K562 (cell line): ENCODE measurements around the gene TYMP. TPM values are rescaled to one million over a fixed set of nuclear protein-coding genes. Genes with fewer than 3 reads are reported as not detected.

Source experiments
- ATAC-seq: fragments of 200-7000 bp; cut with Tn5 transposase; 3 replicates; pipeline ENCODE4 v1.9.1; 2020; ENCODE audit warnings: moderate library complexity
- BruUV-seq: library from RNA; stranded (reverse); fragments of 400-500 nt; replicated peaks from 2 replicates; lab custom pipeline; 2021; lab: Mats Ljungman, UMichigan
- CTCF ChIA-PET: fragments of 300-600 bp; formaldehyde crosslinking; extraction: SDS; loops from one replicate; lab custom pipeline; 2021; ENCODE audit warnings: low intra/inter-chr PET ratio; lab: Yijun Ruan, JAX
- POLR2A ChIA-PET: fragments of 300-600, 350-650 bp; sonication (Branson Sonifier 250); formaldehyde crosslinking; extraction: SDS; loops from one replicate; lab custom pipeline; 2021; ENCODE audit warnings: antibody characterized with exemption, inconsistent platforms; lab: Yijun Ruan, JAX
- DNase-seq, 4 experiments: peaks; one replicate each; pipeline versions ENCODE4 v3.0.0 to v3.0.0-alpha.2; 2011 to 2018; ENCODE audit warnings: low spot score in 3 of 4, mixed read lengths in 3 of 4; ENCODE audit errors: extremely low read depth in 1 of 4
- FAIRE-seq: peaks from 2 replicates; lab custom pipeline; 2011; peaks lifted over from hg19 to GRCh38; lab: Jason Lieb, UNC
- H2AFZ ChIP-seq: 2 replicates; pipeline ENCODE4 v1.6.0; 2011; ENCODE audit warnings: low read depth, low read length, control low read depth, inconsistent platforms
- H3K27ac ChIP-seq: fragments of 200-600 bp; 3 replicates; pipeline ENCODE4 v1.8.0; 2011; ENCODE audit warnings: low read depth, mild to moderate bottlenecking, control low read depth, inconsistent platforms, low read length, moderate library complexity, mixed read lengths; ENCODE audit errors: extremely low read depth
- H3K27me3 ChIP-seq, 2 experiments: fragments of 300-600 bp in 1 of 2; 2 replicates in 1 of 2; 3 replicates in 1 of 2; pipeline versions ENCODE4 v1.6.0 to v1.8.0; 2011; ENCODE audit warnings: inconsistent platforms in 2 of 2, low read length in 2 of 2, mild to moderate bottlenecking in 1 of 2, mixed read lengths in 1 of 2, moderate library complexity in 1 of 2; ENCODE audit not compliant: control insufficient read depth in 2 of 2, insufficient read depth in 2 of 2
- H3K36me3 ChIP-seq: fragments of 300-600 bp; 3 replicates; pipeline ENCODE4 v1.8.0; 2011; ENCODE audit warnings: mild to moderate bottlenecking, low read length, inconsistent platforms; ENCODE audit not compliant: control insufficient read depth, insufficient read depth
- H3K4me1 ChIP-seq, 2 experiments: fragments of 200-600 bp in 1 of 2; replicated peaks in 1 of 2; 2 replicates in 1 of 2; 3 replicates in 1 of 2; pipeline versions ENCODE4 v1.5.1 to v1.8.0; 2011; ENCODE audit warnings: inconsistent platforms in 2 of 2, low read length in 2 of 2, mild to moderate bottlenecking in 1 of 2, mixed read lengths in 1 of 2, moderate library complexity in 1 of 2; ENCODE audit not compliant: control insufficient read depth in 2 of 2, insufficient read depth in 2 of 2
- H3K4me2 ChIP-seq: 2 replicates; pipeline ENCODE4 v1.6.1; 2011; ENCODE audit warnings: low read length, control low read depth, inconsistent platforms, mixed read lengths; ENCODE audit not compliant: insufficient read depth
- H3K4me3 ChIP-seq: fragments of 200-600 bp; sonication (generic), shearing (Covaris generic); 2 replicates; pipeline ENCODE4 v1.5.1; 2016; ENCODE audit warnings: control low read depth, inconsistent platforms
- H3K79me2 ChIP-seq: fragments of 200-600 bp; 3 replicates; pipeline ENCODE4 v1.8.0; 2011; ENCODE audit warnings: low read length, inconsistent platforms; ENCODE audit not compliant: control insufficient read depth, insufficient read depth
- H3K9ac ChIP-seq, 2 experiments: 2 replicates each; pipeline versions ENCODE4 v1.6.0 to v1.6.1; 2011; ENCODE audit warnings: low read depth in 2 of 2, low read length in 2 of 2, control low read depth in 1 of 2, inconsistent platforms in 1 of 2, mild to moderate bottlenecking in 1 of 2, mixed read lengths in 1 of 2; ENCODE audit not compliant: insufficient read depth in 1 of 2
- H3K9me1 ChIP-seq: one replicate; pipeline ENCODE4 v1.6.0; 2011; ENCODE audit warnings: inconsistent platforms, mild to moderate bottlenecking, low read length, moderate library complexity; ENCODE audit not compliant: control insufficient read depth, insufficient read depth
- H3K9me3 ChIP-seq: replicated peaks from 2 replicates; pipeline ENCODE4 v1.5.1; 2011; ENCODE audit warnings: low read depth, low read length, inconsistent platforms; ENCODE audit not compliant: control insufficient read depth, insufficient read depth
- H4K20me1 ChIP-seq: replicated peaks from 2 replicates; pipeline ENCODE4 v1.6.1; 2011; ENCODE audit warnings: low read length, inconsistent platforms, mixed read lengths; ENCODE audit not compliant: control insufficient read depth, insufficient read depth
- ARHGAP35 ChIP-seq: fragments of 450-650 bp; IDR thresholded peaks from 2 replicates; pipeline ENCODE4 v1.6.1; 2018; ENCODE audit not compliant: partially characterized antibody
- BRCA1 ChIP-seq, 2 experiments: fragments of 450-650 bp in 1 of 2; sonication (generic) in 1 of 2; formaldehyde crosslinking in 1 of 2; IDR thresholded peaks; 2 replicates each; pipeline versions ENCODE4 v1.5.0 to v1.6.1; 2017 to 2020; ENCODE audit warnings: mild to moderate bottlenecking in 1 of 2, missing genetic modification reagents in 1 of 2
- CHD2 ChIP-seq: IDR thresholded peaks from 2 replicates; pipeline ENCODE4 v1.6.1; 2011; ENCODE audit warnings: low read depth, low read length
- E2F1 ChIP-seq: sonication (generic); formaldehyde crosslinking; IDR thresholded peaks from 2 replicates; pipeline ENCODE4 v1.8.1; 2023; ENCODE audit warnings: mild to moderate bottlenecking, missing genetic modification reagents, moderate library complexity
- ERF ChIP-seq: fragments of 450-650 bp; formaldehyde crosslinking; IDR thresholded peaks from 2 replicates; pipeline ENCODE4 v1.4.0; 2020; ENCODE audit warnings: mild to moderate bottlenecking, mixed read lengths
- FOXJ2 ChIP-seq: fragments of 200-800 bp; sonication (Bioruptor generic); IDR thresholded peaks from 2 replicates; pipeline ENCODE4 v1.6.1; 2016; ENCODE audit warnings: missing genetic modification characterization, missing compliant biosample characterization
- PBX2 ChIP-seq, 2 experiments: IDR thresholded peaks in 1 of 2; conservative IDR thresholded peaks in 1 of 2; 2 replicates each; pipeline ENCODE4 v1.6.1; 2016; ENCODE audit warnings: low read depth in 2 of 2, mild to moderate bottlenecking in 1 of 2, missing compliant biosample characterization in 1 of 2, missing genetic modification characterization in 1 of 2, moderate library complexity in 1 of 2
- PURB ChIP-seq: sonication (generic); formaldehyde crosslinking; IDR thresholded peaks from 2 replicates; pipeline ENCODE4 v1.9.0; 2021; ENCODE audit warnings: low read depth, mild to moderate bottlenecking, missing genetic modification reagents
- SRSF1 ChIP-seq: fragments of 200-400 bp; formaldehyde crosslinking; IDR thresholded peaks from 2 replicates; pipeline ENCODE4 v1.6.1; 2017; ENCODE audit warnings: mild to moderate bottlenecking, low read depth, low read length, moderate library complexity
- THRB ChIP-seq: fragments of 450-650 bp; formaldehyde crosslinking; conservative IDR thresholded peaks from 2 replicates; pipeline ENCODE4 v1.4.0; 2022; ENCODE audit warnings: mild to moderate bottlenecking, missing genetic modification characterization
- TOE1 ChIP-seq, 2 experiments: fragments of 450-650 bp in 1 of 2; sonication (generic) in 1 of 2; formaldehyde crosslinking in 1 of 2; IDR thresholded peaks; 2 replicates each; pipeline versions ENCODE4 v1.7.1 to v1.8.0; 2016 to 2022; ENCODE audit warnings: borderline replicate concordance in 2 of 2, mild to moderate bottlenecking in 2 of 2, antibody characterized with exemption in 1 of 2, inconsistent platforms in 1 of 2, low read depth in 1 of 2, missing genetic modification reagents in 1 of 2, moderate library complexity in 1 of 2
- ZNF583 ChIP-seq: fragments of 250-450 bp; sonication (Bioruptor Pico); IDR thresholded peaks from 2 replicates; pipeline ENCODE4 v1.4.0; 2020
- ZNF830 ChIP-seq: fragments of 250-450 bp; sonication (Bioruptor Pico); IDR thresholded peaks from 2 replicates; pipeline ENCODE4 v1.5.0; 2021; ENCODE audit warnings: mild to moderate bottlenecking
- WGBS: fragments of 100-300 bp; shearing (Covaris generic); methylation state at CpG from one replicate; pipeline ENCODE4 v1.1.6; 2016; ENCODE audit warnings: low coverage, mixed read lengths; ENCODE audit not compliant: insufficient coverage; ENCODE audit errors: missing lambda C conversion rate; 5-methylcytosine and 5-hydroxymethylcytosine counted together
- in situ Hi-C: fragments of 300-500 bp; cut with MboI; formaldehyde crosslinking; loops from 4 replicates; pipeline ENCODE4 v1.15.0; 2018; ENCODE audit warnings: inconsistent platforms, mixed read lengths
- intact Hi-C: fragments of 100-400 bp; cut with micrococcal nuclease; formaldehyde crosslinking; loops from 2 replicates; pipeline ENCODE4 v1.14.2; 2022
- polyA plus RNA-seq, 8 experiments: library from polyadenylated mRNA; depleted of rRNA in 4 of 8; stranded (reverse) in 5 of 8; unstranded in 3 of 8; fragments of >200 nt; fragmentation: Nextera tagmentation in 2 of 8; fragmentation: Illumina TruSeq in 1 of 8; extraction: Ambion mirVana in 2 of 8; extraction: Trizol in 1 of 8; gene quantifications; 2 replicates each; pipeline versions ENCODE4 v1.2.1 to v1.2.3, GENCODE V29; 2011 to 2014; ENCODE audit warnings: inconsistent platforms in 1 of 8, missing spikeins in 1 of 8
- total RNA-seq, 7 experiments: library from RNA; depleted of rRNA in 6 of 7; stranded (reverse); fragments of >200 nt in 6 of 7; fragmentation: Illumina TruSeq in 2 of 7; extraction: Trizol in 2 of 7; gene quantifications; 2 replicates each; pipeline versions ENCODE4 v1.2.1 to v1.2.3, GENCODE V29; 2011 to 2021; ENCODE audit warnings: low replicate concordance in 1 of 7

The TYMP gene
- total and polyA plus RNA-seq, 9 of the 15 experiments (the other 6 are each of a cell fraction or from before 2014, with no cell fraction given), result 0.03 to 4.0 (median 2.4) TPM; not detected in 4

- Histone ChIP-seq H3K36me3 (no peaks in the 10 kb centered on the region), H3K79me2 (no peaks in the 10 kb centered on the region), H4K20me1 (no peaks in the 10 kb centered on the region), H2AFZ (no peak overlapping the region), H3K4me3 (no peak overlapping the region), H3K9me3 (no peaks in the 10 kb centered on the region), H3K27ac (no peak overlapping the region), H3K9ac (no peak overlapping the region), H3K9me1 (no peaks in the 10 kb centered on the region), H3K27me3 (no peaks in the 10 kb centered on the region), H3K4me2 (no peak overlapping the region), H3K4me1 (peaks cover 12 to 25% of the 10 kb centered on the region in 2 experiments)
- ChIA-PET POLR2A (interaction anchor here (1.4 kb wide), 1 partner anchor 12 kb away, joined by 5 read pairs; the partner anchor contains the start of gene SCO2), CTCF (no interaction called here)
- TF ChIP-seq PURB, result no peak
- no peak for TF ChIP-seq THRB (CRISPR knock-in tag)
- TF ChIP-seq BRCA1 (IDR thresholded peaks at IDR 0.05), result no peak
- no peak for TF ChIP-seq BRCA1 (CRISPR knock-in tag; IDR thresholded peaks at IDR 0.05)
- no peak for TF ChIP-seq E2F1 (CRISPR knock-in tag)
- TF ChIP-seq ERF (CRISPR knock-in tag), result no peak
- no peak for TF ChIP-seq SRSF1
- TF ChIP-seq PBX2 (CRISPR knock-in tag; IDR thresholded peaks at IDR 0.05; ENCODE audit: low read depth), result no peak
- no peak for TF ChIP-seq PBX2 (tag; conservative IDR thresholded peaks at IDR 0.05; ENCODE audit: low read depth)
- no peak for TF ChIP-seq CHD2
- TF ChIP-seq FOXJ2 (tag), result no peak
- no peak for TF ChIP-seq ARHGAP35
- TF ChIP-seq ZNF583 (CRISPR knock-in tag), result no peak
- TF ChIP-seq TOE1 (IDR thresholded peaks at IDR 0.05; ENCODE audit: borderline replicate concordance), result no peak
- TF ChIP-seq TOE1 (CRISPR knock-in tag; IDR thresholded peaks at IDR 0.05; ENCODE audit: borderline replicate concordance, low read depth), result no peak
- no peak for TF ChIP-seq ZNF830
- ATAC-seq (no peak), DNase-seq (no peak), FAIRE-seq (no peak)
- BruUV-seq, result no TSS peak
- intact Hi-C loops (no loop called here), in situ Hi-C loops (no loop called here)
- 92% methylated on average over 11 of the region's 13 CpGs for WGBS
Observed at GRCh38 chr22:50537765-50538164, 8.0 kb upstream of the TYMP start.
